Urinary bladder (tissue), 4 donors: Measurements from ENCODE around the gene HACD4. TPM values are rescaled to one million over a fixed set of nuclear protein-coding genes. Genes with fewer than 3 reads are reported as not detected.

ENCODE experiments used
- DNase-seq: peaks from one replicate; pipeline ENCODE4 v3.0.0-alpha.2; 2015; ENCODE audit errors: extremely low spot score
- H3K27ac ChIP-seq: one replicate; pipeline ENCODE4 v1.5.1; 2013; ENCODE audit warnings: low read depth, mild to moderate bottlenecking, moderate library complexity
- H3K36me3 ChIP-seq: one replicate; pipeline ENCODE4 v1.6.1; 2013; ENCODE audit warnings: mild to moderate bottlenecking, moderate library complexity; ENCODE audit not compliant: insufficient read depth
- H3K4me1 ChIP-seq: one replicate; pipeline ENCODE4 v1.6.1; 2013; ENCODE audit warnings: mild to moderate bottlenecking, moderate library complexity; ENCODE audit not compliant: insufficient read depth
- H3K4me3 ChIP-seq: one replicate; pipeline ENCODE4 v1.5.1; 2013; ENCODE audit warnings: low read depth, low read length
- WGBS: extraction: QIAGEN DNeasy Blood & Tissue Kit; methylation state at CpG from one replicate; pipeline ENCODE4 v1.1.7; 2013; 5-methylcytosine and 5-hydroxymethylcytosine counted together
- polyA plus RNA-seq: library from polyadenylated mRNA; stranded (reverse); fragments of 200-250 nt; gene quantifications from one replicate; pipeline ENCODE4 v1.2.3, GENCODE V29; 2013
- total RNA-seq: library from RNA; depleted of rRNA; stranded (reverse); fragments of >200 nt; gene quantifications from one replicate; pipeline ENCODE4 v1.2.3, GENCODE V29; 2014
- donor health status: healthy with polysubstance abuse.
- donor health status: healthy.

HACD4 gene
- total and polyA plus RNA-seq, 2 donors = 3.8 to 14.5 TPM

DNA sequence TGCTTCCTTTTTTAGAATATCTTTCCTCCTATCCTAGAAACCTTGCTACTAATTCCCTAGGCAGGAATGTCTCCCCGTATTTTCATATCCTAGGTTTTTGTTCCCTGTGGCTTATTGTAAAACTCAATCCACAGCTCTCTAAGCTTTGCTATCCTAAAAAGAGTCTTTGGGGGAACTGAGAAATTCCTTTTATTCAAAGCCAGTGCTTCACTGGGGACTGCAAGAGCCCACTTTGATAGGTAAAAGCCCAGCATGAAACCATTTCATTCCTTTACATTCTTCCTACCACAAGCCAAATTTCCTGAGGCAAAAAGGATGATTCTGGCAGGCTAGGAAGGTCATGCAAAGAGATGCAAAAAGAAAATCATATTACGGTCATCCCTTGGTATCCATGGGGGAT lies 5.8 kb upstream of the HACD4 start:
- no peaks in the 10 kb centered on the region for H3K36me3 ChIP-seq
- no peak overlapping the region for H3K4me3 ChIP-seq
- DNase-seq = no peak
- 92% methylated on average over 2 of the region's 2 CpGs for WGBS
- no peaks in the 10 kb centered on the region for H3K4me1 ChIP-seq
- no peak overlapping the region for H3K27ac ChIP-seq

- H3K4me1 ChIP-seq = no peaks in the 10 kb centered on the region
- no peak overlapping the region for H3K27ac ChIP-seq
- peak overlapping the region; percentile 85 for H3K4me3 ChIP-seq
- DNase-seq = no peak
- no peaks in the 10 kb centered on the region for H3K36me3 ChIP-seq
- WGBS = 71% methylated on average over 22 of the region's 22 CpGs
Measured at GRCh38 chr9:21031808-21032183, 356 bp upstream of the HACD4 start.

- H3K4me3 ChIP-seq = peak overlapping the region; percentile 85
- no peaks in the 10 kb centered on the region for H3K36me3 ChIP-seq
- WGBS = 71% methylated on average over 5 of the region's 5 CpGs
- peak overlapping the region; percentile 74 for H3K27ac ChIP-seq
- no peak for DNase-seq
- no peaks in the 10 kb centered on the region for H3K4me1 ChIP-seq
Measured at GRCh38 chr9:21030389-21031035, 928 bp downstream of the HACD4 start.

GRCh38 chr9:21029661-21030060 lies 1.8 kb downstream of the HACD4 start:
- Histone ChIP-seq H3K4me1 (no peaks in the 10 kb centered on the region), H3K27ac (no peak overlapping the region), H3K36me3 (no peaks in the 10 kb centered on the region), H3K4me3 (no peak overlapping the region)
- 80% methylated on average over 8 of the region's 8 CpGs for WGBS
- no peak for DNase-seq

DNA sequence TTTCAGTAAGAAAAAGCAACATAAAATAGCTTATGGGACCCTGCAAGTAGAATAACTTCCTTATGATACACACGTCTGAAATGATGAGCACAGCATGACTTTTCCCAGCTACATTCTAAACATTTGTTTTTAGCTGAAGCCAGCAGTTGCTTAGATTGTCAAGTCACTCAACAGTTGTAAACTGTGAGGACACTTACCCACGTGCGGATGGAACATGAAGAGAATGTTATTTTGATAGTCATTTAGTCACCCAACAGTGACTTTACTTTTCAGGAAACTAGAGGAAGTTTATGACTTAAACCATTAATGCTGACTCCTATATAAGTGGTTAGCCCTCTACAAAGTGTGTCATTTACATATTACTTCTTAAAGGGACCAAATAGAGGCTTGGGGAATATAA lies 3.0 kb downstream of the HACD4 start:
- H3K36me3 ChIP-seq = no peaks in the 10 kb centered on the region
- H3K4me3 ChIP-seq = no peak overlapping the region
- no peak for DNase-seq
- H3K27ac ChIP-seq = no peak overlapping the region
- WGBS = 27% methylated on average over 3 of the region's 3 CpGs
- H3K4me1 ChIP-seq = no peaks in the 10 kb centered on the region

DNA sequence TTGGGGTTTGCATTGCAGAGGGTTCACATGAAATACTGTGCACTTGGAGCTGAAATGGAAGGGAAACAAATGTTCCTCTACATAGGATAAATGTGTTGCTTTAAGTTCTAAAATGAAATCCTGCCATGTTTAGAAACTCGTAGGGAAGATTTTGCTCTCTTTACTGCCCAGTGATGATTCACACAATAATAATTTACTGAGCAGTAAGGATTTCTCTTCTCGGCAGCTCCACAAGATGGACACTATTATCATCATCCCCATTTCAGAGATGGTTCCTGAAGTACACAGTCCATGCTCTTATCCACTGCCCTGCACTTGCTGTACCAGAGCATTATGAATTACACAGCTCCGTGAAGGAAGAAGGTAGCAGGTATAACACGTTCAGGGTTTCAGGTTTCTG lies 4.1 kb downstream of the HACD4 start:
- Histone ChIP-seq H3K27ac (no peak overlapping the region), H3K4me1 (no peaks in the 10 kb centered on the region), H3K4me3 (no peak overlapping the region), H3K36me3 (no peaks in the 10 kb centered on the region)
- DNase-seq = no peak
- WGBS = 55% methylated on average over 4 of the region's 4 CpGs

GRCh38 chr9:21023861-21024260 lies 7.6 kb downstream of the HACD4 start:
- Histone ChIP-seq H3K4me3 (no peak overlapping the region), H3K36me3 (no peaks in the 10 kb centered on the region), H3K27ac (no peak overlapping the region), H3K4me1 (no peaks in the 10 kb centered on the region)
- no peak for DNase-seq
- WGBS = 90% methylated on average over 2 of the region's 2 CpGs

DNA sequence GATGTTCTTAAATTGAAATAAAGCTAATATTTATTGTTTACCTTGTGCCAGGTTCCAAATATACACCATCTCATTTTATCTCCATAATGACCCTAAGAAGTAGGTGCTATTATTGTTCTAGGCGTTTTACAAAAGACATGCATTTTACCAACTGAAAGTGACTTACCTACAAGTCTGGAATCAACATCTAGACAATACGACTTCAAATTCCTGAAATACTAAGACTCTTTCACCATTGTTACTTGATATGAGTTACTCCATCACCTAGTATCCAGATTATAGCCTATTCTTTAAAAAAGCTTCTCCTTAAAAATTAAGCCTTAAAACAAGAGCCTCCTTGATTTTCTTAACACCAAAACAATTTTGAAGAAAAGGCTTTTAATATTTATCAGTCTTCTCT lies 13.3 kb downstream of the HACD4 start:
- Histone ChIP-seq H3K27ac (no peak overlapping the region), H3K36me3 (no peaks in the 10 kb centered on the region), H3K4me1 (no peaks in the 10 kb centered on the region), H3K4me3 (no peak overlapping the region)
- no peak for DNase-seq
- WGBS = 95% methylated on average over 2 of the region's 2 CpGs

DNA sequence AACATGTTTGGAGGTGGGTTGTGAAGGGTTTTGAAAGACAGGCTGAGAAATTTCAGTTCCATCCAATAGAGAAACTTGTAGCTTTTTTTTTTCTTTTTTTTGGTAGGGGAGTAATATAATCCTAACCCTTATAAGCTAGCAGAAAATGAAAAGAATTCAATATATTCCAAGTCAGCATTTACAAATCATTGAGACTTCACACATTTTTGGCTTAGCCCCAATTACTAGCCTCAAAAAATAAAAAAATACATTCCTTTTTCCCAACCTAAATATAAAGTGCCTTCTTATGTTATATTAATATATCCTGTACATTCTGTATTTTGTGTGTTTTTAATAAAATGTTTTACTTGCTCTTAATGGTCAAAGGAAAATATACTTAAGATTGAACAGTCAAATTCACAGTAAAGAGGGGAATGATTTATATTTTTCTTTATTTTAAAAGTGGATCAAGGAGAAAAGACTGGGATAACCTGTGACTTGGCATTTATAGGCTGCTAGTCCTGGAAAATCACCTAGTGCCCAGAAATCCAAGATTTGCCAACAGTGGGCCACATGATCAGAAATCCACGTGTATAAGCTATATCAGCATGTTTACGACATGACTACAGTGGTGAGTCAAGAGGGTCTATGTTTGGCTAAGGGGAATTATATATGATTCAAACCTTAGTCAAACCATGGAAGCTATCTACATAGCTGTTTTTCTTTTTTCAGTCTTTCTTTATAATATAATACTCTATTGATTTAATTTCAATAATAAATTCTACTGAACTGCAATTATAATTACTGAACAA lies 14.5 kb downstream of the HACD4 start:
- H3K4me1 ChIP-seq = no peaks in the 10 kb centered on the region
- H3K36me3 ChIP-seq = no peaks in the 10 kb centered on the region
- H3K4me3 ChIP-seq = no peak overlapping the region
- no peak overlapping the region for H3K27ac ChIP-seq
- WGBS = 61% methylated on average over 2 of the region's 2 CpGs
- no peak for DNase-seq

GRCh38 chr9:21015995-21016394 lies 15.4 kb downstream of the HACD4 start:
- Histone ChIP-seq H3K4me3 (no peak overlapping the region), H3K36me3 (no peaks in the 10 kb centered on the region), H3K4me1 (no peaks in the 10 kb centered on the region), H3K27ac (no peak overlapping the region)
- no peak for DNase-seq

- 55% methylated on average over 5 of the region's 5 CpGs for WGBS
- no peak overlapping the region for H3K27ac ChIP-seq
- no peaks in the 10 kb centered on the region for H3K4me1 ChIP-seq
- no peaks in the 10 kb centered on the region for H3K36me3 ChIP-seq
- no peak overlapping the region for H3K4me3 ChIP-seq
- no peak for DNase-seq
Measured at GRCh38 chr9:21015129-21015815, 16.2 kb downstream of the HACD4 start.

GRCh38 chr9:21002040-21002439 lies 29.4 kb downstream of the HACD4 start:
- 90% methylated on average over 2 of the region's 2 CpGs for WGBS
- no peak overlapping the region for H3K27ac ChIP-seq
- DNase-seq = no peak

DNA sequence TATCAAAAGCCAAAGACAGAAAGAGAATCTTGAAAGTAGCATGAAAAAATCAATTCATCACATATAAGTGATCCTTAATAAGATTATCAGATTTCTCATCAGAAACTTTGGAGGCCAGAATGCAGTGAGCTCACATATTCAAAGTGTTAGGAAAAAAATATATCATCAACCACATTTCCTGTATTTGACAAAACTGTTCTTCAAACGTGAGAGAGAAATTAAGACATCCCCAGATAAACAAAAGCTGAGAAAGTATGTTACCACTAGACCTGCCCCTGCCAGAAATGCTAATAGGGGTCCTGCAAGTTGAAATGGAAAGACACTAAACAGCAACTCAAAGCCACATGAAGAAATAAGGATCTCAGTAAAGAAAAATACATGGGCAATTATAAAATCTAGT lies 29.9 kb downstream of the HACD4 start:
- DNase-seq = no peak
- Histone ChIP-seq H3K36me3 (no peaks in the 10 kb centered on the region), H3K27ac (no peak overlapping the region), H3K4me3 (no peak overlapping the region), H3K4me1 (no peaks in the 10 kb centered on the region)
- WGBS = 39% methylated on average over 1 of the region's 1 CpG

More at GRCh38 chr9:21002040-21002439, 29.4 kb downstream of the HACD4 start:
- Histone ChIP-seq H3K4me1 (no peaks in the 10 kb centered on the region), H3K36me3 (no peaks in the 10 kb centered on the region), H3K4me3 (no peak overlapping the region)

DNA sequence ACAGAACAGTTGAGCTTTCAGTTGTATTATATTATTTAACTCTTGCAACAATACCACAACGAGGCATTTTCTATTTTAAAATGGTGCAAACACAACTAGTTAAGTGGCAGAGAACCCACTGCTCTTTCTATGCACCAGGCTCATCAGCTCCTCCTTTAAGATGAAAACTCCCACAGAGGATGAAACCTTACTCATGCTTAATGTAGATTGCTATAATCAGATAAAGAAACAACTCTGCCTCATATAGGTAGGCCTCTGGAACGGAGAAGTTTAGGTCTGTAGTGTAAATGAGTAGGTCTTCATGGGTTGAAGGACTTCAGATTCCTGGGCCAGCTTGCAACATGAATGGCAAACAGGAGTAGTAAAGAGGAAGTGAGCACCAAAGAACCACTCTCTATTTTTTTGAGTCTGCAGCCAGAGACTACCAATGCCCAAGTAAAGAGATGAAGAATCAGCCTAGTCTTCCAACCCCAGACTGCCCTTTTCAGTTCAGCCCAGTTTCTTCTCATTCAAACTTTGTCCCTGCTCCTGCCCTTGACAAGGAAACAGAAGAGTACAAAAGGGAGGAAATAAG lies 33.9 kb downstream of the HACD4 start:
- 89% methylated on average over 2 of the region's 2 CpGs for WGBS
- H3K4me3 ChIP-seq = no peak overlapping the region
- no peak for DNase-seq
- no peaks in the 10 kb centered on the region for H3K36me3 ChIP-seq
- no peaks in the 10 kb centered on the region for H3K4me1 ChIP-seq
- no peak overlapping the region for H3K27ac ChIP-seq
